Breast epithelium (tissue), 3 donors: Measurements from ENCODE around the gene KRTAP2-2.

ENCODE experiments used
- CTCF ChIP-seq, 3 donors: fragments of 450-650 bp; IDR thresholded peaks; one replicate each; pipeline ENCODE4 v1.5.1; 2016 to 2017; ENCODE audit warnings: antibody characterized with exemption in 3 of 3, mild to moderate bottlenecking in 3 of 3, moderate library complexity in 3 of 3
- POLR2A ChIP-seq: fragments of 450-650 bp; IDR thresholded peaks from one replicate; pipeline ENCODE4 v1.6.1; 2016; ENCODE audit warnings: antibody characterized with exemption, mild to moderate bottlenecking, moderate library complexity

- TF ChIP-seq CTCF (IDR thresholded peaks at IDR 0.05) (no peak), POLR2A (no peak)
These were observed 41.8 kb downstream of the KRTAP2-2 start for GRCh38 chr17:41013181-41013580.
